ACHN (cell line): ENCODE measurements around the gene PKP4.

ENCODE experiments used
- DNase-seq: peaks from one replicate; pipeline ENCODE4 v3.0.0-alpha.2; 2015
- in situ Hi-C: cut with HindIII; loops from 2 replicates; pipeline ENCODE4 v1.10.0; 2017; ENCODE audit warnings: low sequenced_read_pairs, low pct_ligation_motif_present, low pct_unique_long_range_greater_than_20kb

Gene PKP4

GRCh38 chr2:158616480-158617000, 159.8 kb downstream of the PKP4 start:
- in situ Hi-C loops = no loop called here
- DNase-seq = no peak

GRCh38 chr2:158618891-158619490, 162.2 kb downstream of the PKP4 start:
- DNase-seq = no peak
- in situ Hi-C loops = no loop called here

- in situ Hi-C loops = no loop called here
- DNase-seq = peak; percentile 25
Observed at GRCh38 chr2:158619496-158619895, 162.7 kb downstream of the PKP4 start.

- no peak for DNase-seq
- in situ Hi-C loops = no loop called here
Observed at GRCh38 chr2:158620656-158621055, 163.9 kb downstream of the PKP4 start.

GRCh38 chr2:158624071-158624667, 167.4 kb downstream of the PKP4 start:
- no peak for DNase-seq

GRCh38 chr2:158624961-158625360, 168.2 kb downstream of the PKP4 start:
- in situ Hi-C loops = no loop called here
- DNase-seq = no peak

More at GRCh38 chr2:158624071-158624667, 167.4 kb downstream of the PKP4 start:
- in situ Hi-C loops = no loop called here

GRCh38 chr2:158629116-158629515, 172.4 kb downstream of the PKP4 start:
- no peak for DNase-seq
- in situ Hi-C loops = no loop called here

GRCh38 chr2:158633261-158633660, 176.5 kb downstream of the PKP4 start:
- in situ Hi-C loops = no loop called here
- no peak for DNase-seq

- in situ Hi-C loops = no loop called here
- DNase-seq = no peak
Observed at GRCh38 chr2:158634627-158635026, 177.9 kb downstream of the PKP4 start.

GRCh38 chr2:158635961-158636601, 179.3 kb downstream of the PKP4 start:
- in situ Hi-C loops = no loop called here
- DNase-seq = no peak

GRCh38 chr2:158637357-158637756, 180.6 kb downstream of the PKP4 start:
- DNase-seq = no peak
- in situ Hi-C loops = no loop called here

GRCh38 chr2:158644139-158644538, 187.4 kb downstream of the PKP4 start:
- no peak for DNase-seq
- in situ Hi-C loops = no loop called here

- in situ Hi-C loops = no loop called here
- no peak for DNase-seq
Observed at GRCh38 chr2:158645299-158645698, 188.5 kb downstream of the PKP4 start.

GRCh38 chr2:158647436-158648231, 190.9 kb downstream of the PKP4 start:
- in situ Hi-C loops = no loop called here
- no peak for DNase-seq

- no peak for DNase-seq
- in situ Hi-C loops = no loop called here
Observed at GRCh38 chr2:158649846-158650245, 193.1 kb downstream of the PKP4 start.

GRCh38 chr2:158650646-158651357, 194.1 kb downstream of the PKP4 start:
- in situ Hi-C loops = no loop called here
- DNase-seq = no peak

GRCh38 chr2:158651358-158652057, 194.8 kb downstream of the PKP4 start:
- DNase-seq = no peak
- in situ Hi-C loops = no loop called here

GRCh38 chr2:158655628-158656027, 198.9 kb downstream of the PKP4 start:
- no peak for DNase-seq
- in situ Hi-C loops = no loop called here
